HepG2 (cell line): ENCODE measurements around the gene KDM5A. TPM values are rescaled to one million over a fixed set of nuclear protein-coding genes. Genes with fewer than 3 reads are reported as not detected.

Experiments
- ATAC-seq: fragments of 200-7000 bp; cut with Tn5 transposase; 3 replicates; pipeline ENCODE4 v1.9.1; 2020; ENCODE audit warnings: mild to moderate bottlenecking, moderate library complexity
- BruUV-seq: library from RNA; stranded (reverse); fragments of 400-500 nt; replicated peaks from 2 replicates; lab custom pipeline; 2021; lab: Mats Ljungman, UMichigan
- CTCF ChIA-PET: fragments of 300-600 bp; formaldehyde crosslinking; extraction: SDS; loops from one replicate; lab custom pipeline; 2021; ENCODE audit warnings: low total read pairs, inconsistent platforms, low intra/inter-chr PET ratio; lab: Yijun Ruan, JAX
- POLR2A ChIA-PET: fragments of 350-600 bp; sonication (Branson Sonifier 250); formaldehyde crosslinking; loops from one replicate; lab custom pipeline; 2020; ENCODE audit warnings: antibody characterized with exemption, inconsistent platforms; lab: Yijun Ruan, JAX
- DNase-seq: peaks from one replicate; pipeline ENCODE4 v3.0.0-alpha.2; 2015; ENCODE audit warnings: low spot score
- FAIRE-seq: peaks from 3 replicates; lab custom pipeline; 2011; peaks lifted over from hg19 to GRCh38; lab: Jason Lieb, UNC
- H2AFZ ChIP-seq: one replicate; pipeline ENCODE4 v1.6.1; 2011; ENCODE audit warnings: low read length, inconsistent platforms
- H3K27ac ChIP-seq: fragments of 300-600 bp; 3 replicates; pipeline ENCODE4 v1.8.0; 2011; ENCODE audit warnings: mixed run types, mild to moderate bottlenecking, mixed read lengths, low read length, inconsistent platforms; ENCODE audit not compliant: insufficient read depth; ENCODE audit errors: extremely low read length
- H3K27me3 ChIP-seq, 2 experiments: fragments of 200-600 bp in 1 of 2; 2 replicates in 1 of 2; 3 replicates in 1 of 2; pipeline versions ENCODE4 v1.6.0 to v1.8.0; 2011; ENCODE audit warnings: low read length in 2 of 2, mild to moderate bottlenecking in 2 of 2, moderate library complexity in 2 of 2, inconsistent platforms in 1 of 2; ENCODE audit not compliant: insufficient read depth in 2 of 2, control insufficient read depth in 1 of 2
- H3K36me3 ChIP-seq, 2 experiments: fragments of 200-600 bp in 1 of 2; replicated peaks in 1 of 2; 2 replicates in 1 of 2; 3 replicates in 1 of 2; pipeline versions ENCODE4 v1.5.1 to v1.8.0; 2011; ENCODE audit warnings: low read length in 2 of 2, inconsistent platforms in 1 of 2; ENCODE audit not compliant: insufficient read depth in 2 of 2, control insufficient read depth in 1 of 2
- H3K4me1 ChIP-seq: 2 replicates; pipeline ENCODE4 v1.5.1; 2012; ENCODE audit warnings: low read length, inconsistent platforms; ENCODE audit not compliant: insufficient read depth
- H3K4me2 ChIP-seq: 2 replicates; pipeline ENCODE4 v1.6.0; 2011; ENCODE audit warnings: low read depth, low read length, inconsistent platforms
- H3K4me3 ChIP-seq, 3 experiments: fragments of 200-600 bp in 1 of 3; sonication (generic), shearing (Covaris generic) in 1 of 3; replicated peaks in 1 of 3; 2 replicates each; pipeline ENCODE4 v1.5.1; 2011 to 2016; ENCODE audit warnings: low read length in 3 of 3, inconsistent platforms in 2 of 3, low read depth in 2 of 3, mild to moderate bottlenecking in 2 of 3, control low read depth in 1 of 3, mixed read lengths in 1 of 3; ENCODE audit not compliant: insufficient read depth in 1 of 3
- H3K79me2 ChIP-seq: one replicate; pipeline ENCODE4 v1.6.1; 2011; ENCODE audit warnings: low read length, inconsistent platforms; ENCODE audit not compliant: insufficient read depth
- H3K9ac ChIP-seq: 2 replicates; pipeline ENCODE4 v1.6.0; 2011; ENCODE audit warnings: mild to moderate bottlenecking, low read depth, low read length, inconsistent platforms; ENCODE audit not compliant: insufficient read depth
- H3K9me3 ChIP-seq: 2 replicates; pipeline ENCODE4 v1.5.1; 2012; ENCODE audit warnings: mild to moderate bottlenecking, low read length
- H4K20me1 ChIP-seq: 2 replicates; pipeline ENCODE4 v1.6.0; 2011; ENCODE audit warnings: inconsistent platforms, mild to moderate bottlenecking, low read length, moderate library complexity; ENCODE audit not compliant: insufficient read depth
- CBX1 ChIP-seq: IDR thresholded peaks from one replicate; pipeline ENCODE4 v1.6.1; 2016; ENCODE audit warnings: antibody characterized with exemption, low read depth
- ELF4 ChIP-seq: sonication (generic); formaldehyde crosslinking; IDR thresholded peaks from 2 replicates; pipeline ENCODE4 v1.5.0; 2020; ENCODE audit warnings: missing genetic modification reagents, mild to moderate bottlenecking, moderate library complexity, borderline replicate concordance
- RARA ChIP-seq: IDR thresholded peaks from 2 replicates; pipeline ENCODE4 v1.6.1; 2016; ENCODE audit warnings: missing genetic modification reagents, missing compliant biosample characterization
- WGBS: methylation state at CpG from one replicate; pipeline ENCODE4 v1.1.6; 2017; ENCODE audit warnings: low lambda C conversion rate; 5-methylcytosine and 5-hydroxymethylcytosine counted together
- in situ Hi-C: cut with HindIII; loops from 2 replicates; pipeline ENCODE4 v1.10.0; 2017; ENCODE audit warnings: low pct_unique_long_range_greater_than_20kb; ENCODE audit not compliant: extremely low pct_ligation_motif_present
- intact Hi-C: fragments of 100-400 bp; cut with micrococcal nuclease; formaldehyde crosslinking; loops from one replicate; pipeline ENCODE4 v1.10.0; 2022; ENCODE audit not compliant: unreplicated experiment
- polyA plus RNA-seq, 8 experiments: library from polyadenylated mRNA; depleted of rRNA in 3 of 8; stranded (reverse) in 7 of 8; unstranded in 1 of 8; fragments of >200 nt; fragmentation: Illumina TruSeq in 4 of 8; extraction: Trizol in 4 of 8; gene quantifications; 2 replicates each; pipeline versions ENCODE4 v1.2.1 to v1.2.3, GENCODE V29; 2011 to 2016; ENCODE audit warnings: low read depth in 4 of 8, missing spikeins in 1 of 8, mixed read lengths in 1 of 8; ENCODE audit not compliant: insufficient read depth in 1 of 8
- total RNA-seq, 5 experiments: library from RNA; depleted of rRNA; stranded (reverse); fragments of >200 nt; fragmentation: Illumina TruSeq; extraction: Trizol; gene quantifications; 2 replicates each; pipeline ENCODE4 v1.2.3, GENCODE V29; 2016; ENCODE audit warnings: low read depth in 1 of 5
- TF ChIP-seq, protein P1 (sequence below), 2 experiments: fragments of 450-650 bp in 1 of 2; sonication (generic) in 1 of 2; formaldehyde crosslinking in 1 of 2; IDR thresholded peaks; 2 replicates each; pipeline versions ENCODE4 v1.6.1 to v1.8.0; 2016 to 2022; ENCODE audit warnings: antibody characterized with exemption in 1 of 2, mild to moderate bottlenecking in 1 of 2, missing genetic modification reagents in 1 of 2
- TF ChIP-seq, protein P2 (sequence below), 2 experiments: sonication (generic) in 1 of 2; formaldehyde crosslinking in 1 of 2; IDR thresholded peaks; 2 replicates each; pipeline versions ENCODE4 v1.6.1 to v1.9.0; 2014 to 2022; ENCODE audit warnings: antibody characterized with exemption in 1 of 2, borderline replicate concordance in 1 of 2, inconsistent platforms in 1 of 2, low read depth in 1 of 2, missing genetic modification reagents in 1 of 2

KDM5A gene
- total and polyA plus RNA-seq, 2 of the 13 experiments (the other 11 are each of a cell fraction or from before 2014, with no cell fraction given), result 12.0 to 29.2 TPM

DNA sequence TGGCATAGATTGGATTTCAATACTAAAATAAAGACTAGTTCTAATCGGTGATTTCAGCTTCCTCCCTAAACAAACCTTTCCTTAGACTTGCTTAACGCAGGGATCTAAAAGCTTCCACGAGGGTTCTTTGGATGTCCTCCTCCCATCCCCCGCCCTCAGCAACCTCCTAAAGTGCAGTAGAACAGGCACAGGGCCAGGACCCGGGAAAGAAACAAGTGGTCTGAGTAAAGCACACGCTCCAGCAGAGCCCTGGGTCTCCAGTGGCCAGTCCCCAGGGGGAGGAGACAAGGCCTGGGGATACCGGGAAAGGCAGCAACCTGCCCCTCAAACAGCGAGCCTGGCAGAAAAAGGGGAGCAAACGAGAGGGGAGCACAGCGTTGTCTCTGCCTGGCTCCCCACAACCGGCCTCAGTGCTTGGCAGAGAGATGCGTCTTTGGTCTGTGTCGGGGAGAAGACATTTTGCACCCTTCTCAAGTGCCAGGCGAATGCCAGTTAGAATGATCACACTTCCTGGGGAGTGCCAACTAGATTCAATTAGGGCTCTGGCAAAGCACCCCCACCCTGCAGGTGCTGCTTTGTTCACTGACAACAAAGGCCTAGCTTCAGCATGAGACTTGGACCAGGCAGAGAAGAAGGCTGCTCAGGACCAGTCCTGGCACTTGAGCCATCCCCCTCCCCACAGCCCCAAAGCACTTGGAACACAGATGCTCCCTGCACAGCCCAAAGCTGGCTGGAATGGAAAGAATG is 158.0 kb downstream of the KDM5A start:
- 44% methylated on average over 9 of the region's 14 CpGs for WGBS
- Histone ChIP-seq H4K20me1 (no peaks in the 10 kb centered on the region), H3K36me3 (no peaks in the 10 kb centered on the region), H3K27ac (no peak overlapping the region), H3K4me1 (peaks cover 33% of the 10 kb centered on the region), H3K9ac (no peak overlapping the region), H3K79me2 (no peaks in the 10 kb centered on the region), H3K4me2 (no peak overlapping the region), H2AFZ (no peak overlapping the region), H3K27me3 (peaks cover 1 to 6% of the 10 kb centered on the region in 2 experiments; a peak in 3 of 5 replicates), H3K9me3 (peaks cover 4% of the 10 kb centered on the region; the same call in 1 of the 2 replicates), H3K4me3 (no peak overlapping the region)
- ATAC-seq (no peak), FAIRE-seq (no peak), DNase-seq (no peak)
- intact Hi-C loops (no loop called here), in situ Hi-C loops (no loop called here)
- no TSS peak for BruUV-seq
- CTCF ChIA-PET, result no interaction called here
- POLR2A ChIA-PET, result interaction anchor here (1.3 kb wide), 1 partner anchor 31 kb away, joined by 3 read pairs; no protein-coding TSS in a partner anchor
- no peak for TF ChIP-seq RARA (CRISPR knock-in tag)
- TF ChIP-seq, protein P1, sequence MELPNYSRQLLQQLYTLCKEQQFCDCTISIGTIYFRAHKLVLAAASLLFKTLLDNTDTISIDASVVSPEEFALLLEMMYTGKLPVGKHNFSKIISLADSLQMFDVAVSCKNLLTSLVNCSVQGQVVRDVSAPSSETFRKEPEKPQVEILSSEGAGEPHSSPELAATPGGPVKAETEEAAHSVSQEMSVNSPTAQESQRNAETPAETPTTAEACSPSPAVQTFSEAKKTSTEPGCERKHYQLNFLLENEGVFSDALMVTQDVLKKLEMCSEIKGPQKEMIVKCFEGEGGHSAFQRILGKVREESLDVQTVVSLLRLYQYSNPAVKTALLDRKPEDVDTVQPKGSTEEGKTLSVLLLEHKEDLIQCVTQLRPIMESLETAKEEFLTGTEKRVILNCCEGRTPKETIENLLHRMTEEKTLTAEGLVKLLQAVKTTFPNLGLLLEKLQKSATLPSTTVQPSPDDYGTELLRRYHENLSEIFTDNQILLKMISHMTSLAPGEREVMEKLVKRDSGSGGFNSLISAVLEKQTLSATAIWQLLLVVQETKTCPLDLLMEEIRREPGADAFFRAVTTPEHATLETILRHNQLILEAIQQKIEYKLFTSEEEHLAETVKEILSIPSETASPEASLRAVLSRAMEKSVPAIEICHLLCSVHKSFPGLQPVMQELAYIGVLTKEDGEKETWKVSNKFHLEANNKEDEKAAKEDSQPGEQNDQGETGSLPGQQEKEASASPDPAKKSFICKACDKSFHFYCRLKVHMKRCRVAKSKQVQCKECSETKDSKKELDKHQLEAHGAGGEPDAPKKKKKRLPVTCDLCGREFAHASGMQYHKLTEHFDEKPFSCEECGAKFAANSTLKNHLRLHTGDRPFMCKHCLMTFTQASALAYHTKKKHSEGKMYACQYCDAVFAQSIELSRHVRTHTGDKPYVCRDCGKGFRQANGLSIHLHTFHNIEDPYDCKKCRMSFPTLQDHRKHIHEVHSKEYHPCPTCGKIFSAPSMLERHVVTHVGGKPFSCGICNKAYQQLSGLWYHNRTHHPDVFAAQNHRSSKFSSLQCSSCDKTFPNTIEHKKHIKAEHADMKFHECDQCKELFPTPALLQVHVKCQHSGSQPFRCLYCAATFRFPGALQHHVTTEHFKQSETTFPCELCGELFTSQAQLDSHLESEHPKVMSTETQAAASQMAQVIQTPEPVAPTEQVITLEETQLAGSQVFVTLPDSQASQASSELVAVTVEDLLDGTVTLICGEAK (IDR thresholded peaks at IDR 0.05), result no peak
- TF ChIP-seq, protein P1 (CRISPR knock-in tag; IDR thresholded peaks at IDR 0.05), result no peak
- TF ChIP-seq, protein P2, sequence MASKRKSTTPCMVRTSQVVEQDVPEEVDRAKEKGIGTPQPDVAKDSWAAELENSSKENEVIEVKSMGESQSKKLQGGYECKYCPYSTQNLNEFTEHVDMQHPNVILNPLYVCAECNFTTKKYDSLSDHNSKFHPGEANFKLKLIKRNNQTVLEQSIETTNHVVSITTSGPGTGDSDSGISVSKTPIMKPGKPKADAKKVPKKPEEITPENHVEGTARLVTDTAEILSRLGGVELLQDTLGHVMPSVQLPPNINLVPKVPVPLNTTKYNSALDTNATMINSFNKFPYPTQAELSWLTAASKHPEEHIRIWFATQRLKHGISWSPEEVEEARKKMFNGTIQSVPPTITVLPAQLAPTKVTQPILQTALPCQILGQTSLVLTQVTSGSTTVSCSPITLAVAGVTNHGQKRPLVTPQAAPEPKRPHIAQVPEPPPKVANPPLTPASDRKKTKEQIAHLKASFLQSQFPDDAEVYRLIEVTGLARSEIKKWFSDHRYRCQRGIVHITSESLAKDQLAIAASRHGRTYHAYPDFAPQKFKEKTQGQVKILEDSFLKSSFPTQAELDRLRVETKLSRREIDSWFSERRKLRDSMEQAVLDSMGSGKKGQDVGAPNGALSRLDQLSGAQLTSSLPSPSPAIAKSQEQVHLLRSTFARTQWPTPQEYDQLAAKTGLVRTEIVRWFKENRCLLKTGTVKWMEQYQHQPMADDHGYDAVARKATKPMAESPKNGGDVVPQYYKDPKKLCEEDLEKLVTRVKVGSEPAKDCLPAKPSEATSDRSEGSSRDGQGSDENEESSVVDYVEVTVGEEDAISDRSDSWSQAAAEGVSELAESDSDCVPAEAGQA (IDR thresholded peaks at IDR 0.05; ENCODE audit: low read depth), result no peak
- TF ChIP-seq, protein P2 (CRISPR knock-in tag; IDR thresholded peaks at IDR 0.05; ENCODE audit: borderline replicate concordance), result no peak
- no peak for TF ChIP-seq CBX1
- TF ChIP-seq ELF4, result no peak
